ENCODE data around the gene ZNF576. TPM values are rescaled to one million over a fixed set of nuclear protein-coding genes. Genes with fewer than 3 reads are reported as not detected.
A peak's percentile ranks its signal among the peaks of the same experiment; 100 is the strongest.
"Not testable (repeated sequence)": the region's sequence is repeated elsewhere in the genome, so short reads cannot be mapped to it uniquely, and the experiment has no call there.

Gene ZNF576, protein sequence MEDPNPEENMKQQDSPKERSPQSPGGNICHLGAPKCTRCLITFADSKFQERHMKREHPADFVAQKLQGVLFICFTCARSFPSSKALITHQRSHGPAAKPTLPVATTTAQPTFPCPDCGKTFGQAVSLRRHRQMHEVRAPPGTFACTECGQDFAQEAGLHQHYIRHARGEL
- total RNA-seq (ENCODE audit: low replicate concordance), result 17.3 and 18.7 TPM in 2 replicates
- long read RNA-seq, transcript ZNF576-201 (3 exons, 2,566 nt), result major isoform, 10 of 16 reads
- long read RNA-seq, partial matches to known transcripts, result 0 of 16 reads
- long read RNA-seq, other reads (novel, unspliced or antisense), result 2 of 16 reads

DNA sequence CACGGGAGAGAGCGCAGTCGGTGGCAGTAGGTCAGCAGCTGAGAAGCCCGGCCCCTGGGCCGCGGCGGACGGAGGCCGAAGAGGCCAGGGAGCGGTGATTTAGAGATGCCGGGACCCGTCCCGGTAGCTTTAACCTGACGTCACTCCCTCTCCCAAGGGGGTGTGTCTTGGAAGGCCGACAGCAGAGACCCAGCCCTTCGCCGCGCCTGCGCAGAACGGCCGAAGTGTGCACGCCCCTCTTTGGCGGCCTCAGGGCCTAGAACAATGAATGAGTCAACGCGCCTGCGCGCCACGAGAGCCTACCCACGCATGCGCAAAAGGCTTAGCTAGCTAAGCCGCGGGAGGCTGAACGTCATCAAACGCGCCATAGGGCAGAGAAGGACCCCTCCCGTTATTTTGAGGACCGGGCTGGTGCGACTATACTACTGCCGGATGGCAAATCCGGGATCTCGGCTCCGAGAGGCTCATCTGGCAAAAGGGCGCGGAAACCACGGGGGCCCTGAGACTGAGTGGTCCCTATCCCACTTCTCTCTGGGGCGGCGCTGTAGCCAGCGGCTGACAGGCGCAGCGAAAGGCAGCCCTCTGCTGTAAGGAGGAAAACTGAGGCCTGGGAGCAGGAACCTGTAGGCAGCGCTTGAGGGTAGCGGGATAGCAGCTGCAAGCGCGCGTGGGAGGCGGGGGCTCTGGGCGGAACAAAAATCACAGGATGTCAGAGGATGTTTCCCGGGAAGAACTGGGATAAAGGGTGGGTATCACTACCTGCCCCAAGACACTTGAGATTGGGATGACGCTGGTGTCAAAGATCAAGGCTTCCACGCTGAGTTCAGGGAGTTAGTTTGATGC lies at the start of gene ZNF576, which contains the start of gene IRGQ:
TSS of gene ZNF576 (plus strand) at position 597 of the 843 bp plus-strand sequence. CDS start 514 bp downstream, outside the sequence.
TSS of gene IRGQ (minus strand) at position 136 of the 843 bp plus-strand sequence. CDS start 796 bp downstream, outside the sequence.
- peak within 1 kb of the TSS; percentile 98 for H3K27ac Mint-ChIP-seq
- TF ChIP-seq, protein P1, sequence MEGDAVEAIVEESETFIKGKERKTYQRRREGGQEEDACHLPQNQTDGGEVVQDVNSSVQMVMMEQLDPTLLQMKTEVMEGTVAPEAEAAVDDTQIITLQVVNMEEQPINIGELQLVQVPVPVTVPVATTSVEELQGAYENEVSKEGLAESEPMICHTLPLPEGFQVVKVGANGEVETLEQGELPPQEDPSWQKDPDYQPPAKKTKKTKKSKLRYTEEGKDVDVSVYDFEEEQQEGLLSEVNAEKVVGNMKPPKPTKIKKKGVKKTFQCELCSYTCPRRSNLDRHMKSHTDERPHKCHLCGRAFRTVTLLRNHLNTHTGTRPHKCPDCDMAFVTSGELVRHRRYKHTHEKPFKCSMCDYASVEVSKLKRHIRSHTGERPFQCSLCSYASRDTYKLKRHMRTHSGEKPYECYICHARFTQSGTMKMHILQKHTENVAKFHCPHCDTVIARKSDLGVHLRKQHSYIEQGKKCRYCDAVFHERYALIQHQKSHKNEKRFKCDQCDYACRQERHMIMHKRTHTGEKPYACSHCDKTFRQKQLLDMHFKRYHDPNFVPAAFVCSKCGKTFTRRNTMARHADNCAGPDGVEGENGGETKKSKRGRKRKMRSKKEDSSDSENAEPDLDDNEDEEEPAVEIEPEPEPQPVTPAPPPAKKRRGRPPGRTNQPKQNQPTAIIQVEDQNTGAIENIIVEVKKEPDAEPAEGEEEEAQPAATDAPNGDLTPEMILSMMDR (conservative IDR thresholded peaks at IDR 0.05), result peak; percentile 23
- H3K4me1 Mint-ChIP-seq (ENCODE audit: unreplicated experiment), result peaks cover 26% of the 10 kb centered on the region
- H3K4me3 Mint-ChIP-seq, result peak within 1 kb of the TSS; percentile 98
- DNase-seq (ENCODE audit: extremely low spot score, unreplicated experiment), result peak; percentile 100
- H3K27me3 Mint-ChIP-seq, result peaks cover 2% of the 10 kb centered on the region
- H3K36me3 Mint-ChIP-seq, result peaks cover 11% of the 10 kb centered on the region
- no peaks in the 10 kb centered on the region for H3K9me3 Mint-ChIP-seq

DNA sequence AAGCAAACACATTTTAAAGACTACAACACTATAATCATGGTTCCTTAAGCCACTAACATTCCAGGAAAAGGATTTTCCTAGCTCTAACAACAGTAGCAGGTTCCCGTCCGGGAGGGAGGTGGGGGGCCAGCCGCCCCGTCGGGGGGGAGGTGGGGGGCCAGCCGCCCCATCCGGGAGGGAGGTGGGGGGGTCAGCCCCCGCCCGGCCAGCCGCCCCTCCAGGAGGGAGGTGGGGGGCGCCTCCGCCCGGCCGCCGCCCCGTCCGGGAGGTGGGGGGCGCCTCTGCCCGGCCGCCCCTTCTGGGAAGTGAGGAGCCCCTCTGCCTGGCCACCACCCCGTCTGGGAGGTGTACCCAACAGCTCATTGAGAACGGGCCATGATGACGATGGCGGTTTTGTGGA lies 48.5 kb upstream of the ZNF576 start:
- not testable (repeated sequence) for H3K9me3 Mint-ChIP-seq; H3K4me3 Mint-ChIP-seq; H3K27ac Mint-ChIP-seq; H3K27me3 Mint-ChIP-seq; DNase-seq (ENCODE audit: extremely low spot score, unreplicated experiment); H3K4me1 Mint-ChIP-seq (ENCODE audit: unreplicated experiment)
- H3K36me3 Mint-ChIP-seq, result peaks cover 12% of the 10 kb centered on the region

DNA sequence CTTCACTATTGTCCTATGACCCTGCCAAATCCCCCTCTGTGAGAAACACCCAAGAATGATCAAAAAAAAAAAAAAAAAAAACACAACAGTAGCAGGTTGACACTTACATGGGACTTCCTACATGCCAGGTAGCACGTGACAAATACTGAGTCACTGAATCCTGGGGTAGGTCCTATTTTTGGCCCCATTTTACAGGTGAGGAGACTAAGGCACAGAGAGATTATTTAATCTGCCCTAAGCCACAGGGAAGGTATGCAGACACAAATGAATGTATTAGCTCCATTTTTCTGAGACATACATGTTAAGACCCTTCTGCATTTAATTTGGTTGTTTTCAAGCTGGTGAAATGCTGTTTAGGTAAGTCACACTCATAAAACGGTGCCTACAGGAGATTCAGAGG lies 47.7 kb upstream of the ZNF576 start:
- DNase-seq (ENCODE audit: extremely low spot score, unreplicated experiment), result no peak
- Mint-ChIP-seq H3K36me3 (peaks cover 12% of the 10 kb centered on the region), H3K27ac (no peak overlapping the region), H3K4me1 (ENCODE audit: unreplicated experiment) (no peaks in the 10 kb centered on the region), H3K27me3 (no peaks in the 10 kb centered on the region), H3K4me3 (no peak overlapping the region), H3K9me3 (no peaks in the 10 kb centered on the region)
- TF ChIP-seq, protein P1 (conservative IDR thresholded peaks at IDR 0.05), result no peak

DNA sequence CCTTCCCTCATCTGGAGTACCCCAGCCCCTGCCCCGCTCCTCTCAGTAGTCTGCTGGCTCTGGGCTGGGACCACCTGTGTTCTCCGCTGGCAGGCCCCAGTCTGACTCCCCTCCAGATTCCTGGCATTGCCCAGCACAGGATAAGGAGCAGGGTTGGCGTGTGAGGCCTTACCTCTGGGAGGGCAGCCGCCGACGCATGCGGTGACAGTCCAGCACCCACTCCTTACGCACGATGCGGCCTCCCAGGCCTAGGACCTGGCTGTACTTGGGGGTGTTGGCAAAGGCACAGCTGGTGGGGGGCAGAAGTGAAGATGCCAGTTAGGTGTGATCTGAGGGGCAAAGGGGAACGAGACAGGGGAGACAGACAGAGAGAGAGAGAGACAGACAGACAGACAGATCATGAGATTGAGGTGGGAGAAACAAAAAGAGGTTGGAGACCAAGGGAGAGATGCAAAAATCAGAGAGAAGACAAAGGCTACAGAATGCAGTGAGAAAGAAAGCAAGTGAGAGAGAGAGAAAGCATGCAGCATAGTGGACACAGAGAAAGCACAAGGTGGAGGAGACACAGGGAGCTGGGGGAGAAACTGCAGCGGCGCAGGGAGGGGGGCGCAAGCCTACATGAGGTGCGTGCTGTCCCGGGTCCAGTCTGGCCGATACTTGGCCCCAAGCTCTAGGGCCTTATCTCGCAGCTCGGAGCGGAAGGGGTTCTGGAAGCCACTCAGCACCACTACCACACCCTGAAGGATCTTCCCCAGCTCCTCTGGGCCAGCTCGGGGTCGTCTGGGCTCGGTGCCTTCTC lies 44.8 kb upstream of the ZNF576 start:
- Mint-ChIP-seq H3K27me3 (no peaks in the 10 kb centered on the region), H3K4me1 (ENCODE audit: unreplicated experiment) (no peaks in the 10 kb centered on the region), H3K36me3 (peaks cover 17% of the 10 kb centered on the region), H3K27ac (no peak overlapping the region), H3K9me3 (no peaks in the 10 kb centered on the region), H3K4me3 (no peak overlapping the region)
- no peak for DNase-seq (ENCODE audit: extremely low spot score, unreplicated experiment)
- TF ChIP-seq, protein P1 (conservative IDR thresholded peaks at IDR 0.05), result no peak

DNA sequence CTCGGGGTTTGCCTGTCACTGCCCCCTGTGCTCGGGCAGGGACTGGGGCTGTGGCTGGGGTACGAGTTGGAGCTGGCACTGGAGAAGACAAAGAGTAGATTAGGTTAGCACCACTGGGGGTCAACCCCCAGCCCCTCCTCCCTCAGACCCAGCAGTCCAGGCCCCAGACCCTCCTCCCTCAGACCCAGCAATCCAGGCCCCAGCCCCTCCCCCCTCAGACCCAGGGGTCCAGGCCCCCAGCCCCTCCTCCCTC lies 44.3 kb upstream of the ZNF576 start:
- DNase-seq (ENCODE audit: extremely low spot score, unreplicated experiment), result no peak
- Mint-ChIP-seq H3K9me3 (no peaks in the 10 kb centered on the region), H3K27me3 (no peaks in the 10 kb centered on the region), H3K36me3 (peaks cover 17% of the 10 kb centered on the region), H3K27ac (no peak overlapping the region), H3K4me1 (ENCODE audit: unreplicated experiment) (no peaks in the 10 kb centered on the region), H3K4me3 (no peak overlapping the region)
- TF ChIP-seq, protein P1 (conservative IDR thresholded peaks at IDR 0.05), result no peak
